OCI-LY3 (cell line): Measurements from ENCODE around the gene CSF3R.

Experiments used
- H2AFZ ChIP-seq: fragments of 200-600, 300-600 bp; shearing (Covaris generic); 2 replicates; pipeline ENCODE4 v1.6.0; 2014; ENCODE audit warnings: antibody characterized with exemption, low read depth, low read length
- H3K27ac ChIP-seq: fragments of 200-600, 300-600 bp; sonication (generic); 2 replicates; pipeline ENCODE4 v1.5.1; 2014; ENCODE audit warnings: mild to moderate bottlenecking, low read length, moderate library complexity, mixed read lengths
- H3K27me3 ChIP-seq: fragments of 200-600, 300-600 bp; sonication (generic); 2 replicates; pipeline ENCODE4 v1.6.1; 2014; ENCODE audit warnings: low read depth, low read length, mixed read lengths
- H3K36me3 ChIP-seq: fragments of 200-600, 300-600 bp; sonication (generic); replicated peaks from 2 replicates; pipeline ENCODE3; 2014; ENCODE audit warnings: low read depth, low read length, mixed read lengths
- H3K4me1 ChIP-seq: fragments of 300-600, 200-600 bp; sonication (generic); 2 replicates; pipeline ENCODE4 v1.6.1; 2014; ENCODE audit warnings: low read length, mixed read lengths
- H3K4me2 ChIP-seq: fragments of 200-600, 300-600 bp; sonication (generic); 2 replicates; pipeline ENCODE4 v1.6.1; 2014; ENCODE audit warnings: low read length, mixed read lengths
- H3K4me3 ChIP-seq: fragments of 300-600, 200-600 bp; sonication (generic); 2 replicates; pipeline ENCODE4 v1.5.1; 2014; ENCODE audit warnings: antibody characterized with exemption, mild to moderate bottlenecking, low read length, moderate library complexity
- H3K79me2 ChIP-seq: fragments of 300-600, 200-600 bp; shearing (Covaris generic); 2 replicates; pipeline ENCODE4 v1.6.1; 2014; ENCODE audit warnings: mild to moderate bottlenecking, low read length, mixed read lengths
- H3K9ac ChIP-seq: fragments of 300-600, 200-600 bp; shearing (Covaris generic); 2 replicates; pipeline ENCODE4 v1.6.0; 2014; ENCODE audit warnings: mild to moderate bottlenecking, low read length, moderate library complexity
- H3K9me3 ChIP-seq: fragments of 200-600, 300-600 bp; shearing (Covaris generic); 2 replicates; pipeline ENCODE4 v1.6.1; 2014; ENCODE audit warnings: low read length, mixed read lengths; ENCODE audit not compliant: insufficient read depth
- H4K20me1 ChIP-seq: fragments of 200-600, 300-600 bp; sonication (generic); 2 replicates; pipeline ENCODE4 v1.6.1; 2016; ENCODE audit warnings: low read length, mixed read lengths; ENCODE audit not compliant: insufficient read depth
- CTCF ChIP-seq: fragments of 200-600, 300-600 bp; sonication (generic); IDR thresholded peaks from 2 replicates; pipeline ENCODE4 v1.5.1; 2014; ENCODE audit warnings: antibody characterized with exemption, low read length, low read depth
- EZH2phosphoT487 ChIP-seq: fragments of 200-600 bp; shearing (Covaris generic); IDR thresholded peaks from 2 replicates; pipeline ENCODE4 v1.6.1; 2018; ENCODE audit warnings: antibody characterized with exemption, mixed run types, low read depth

Gene CSF3R

GRCh38 chr1:36529769-36530260, 47.1 kb upstream of the CSF3R start:
- no peaks in the 10 kb centered on the region for H4K20me1 ChIP-seq
- TF ChIP-seq EZH2phosphoT487, result no peak
- no peak for TF ChIP-seq CTCF
- no peaks in the 10 kb centered on the region for H3K4me1 ChIP-seq
- no peaks in the 10 kb centered on the region for H3K36me3 ChIP-seq
- H3K4me2 ChIP-seq, result no peak overlapping the region
- no peak overlapping the region for H2AFZ ChIP-seq
- no peaks in the 10 kb centered on the region for H3K79me2 ChIP-seq
- H3K4me3 ChIP-seq, result no peak overlapping the region
- no peaks in the 10 kb centered on the region; the same call in 1 of the 2 replicates for H3K27me3 ChIP-seq
- no peaks in the 10 kb centered on the region for H3K9me3 ChIP-seq
- no peak overlapping the region for H3K27ac ChIP-seq
- no peak overlapping the region for H3K9ac ChIP-seq

GRCh38 chr1:36528361-36529349, 45.9 kb upstream of the CSF3R start:
- H3K9me3 ChIP-seq, result no peaks in the 10 kb centered on the region
- H3K27me3 ChIP-seq, result no peaks in the 10 kb centered on the region; the same call in 1 of the 2 replicates
- no peaks in the 10 kb centered on the region for H3K4me1 ChIP-seq
- H3K27ac ChIP-seq, result no peak overlapping the region
- H3K36me3 ChIP-seq, result no peaks in the 10 kb centered on the region
- no peak overlapping the region for H3K4me2 ChIP-seq
- no peak overlapping the region for H3K4me3 ChIP-seq
- TF ChIP-seq EZH2phosphoT487 (no peak), CTCF (no peak; the same call in 1 of the 2 replicates)
- H2AFZ ChIP-seq, result no peak overlapping the region
- H3K79me2 ChIP-seq, result no peaks in the 10 kb centered on the region
- H3K9ac ChIP-seq, result no peak overlapping the region
- no peaks in the 10 kb centered on the region for H4K20me1 ChIP-seq

- Histone ChIP-seq H3K4me3 (no peak overlapping the region), H3K79me2 (no peaks in the 10 kb centered on the region), H3K36me3 (no peaks in the 10 kb centered on the region), H3K4me1 (no peaks in the 10 kb centered on the region), H3K27me3 (no peaks in the 10 kb centered on the region), H4K20me1 (no peaks in the 10 kb centered on the region), H3K9ac (no peak overlapping the region), H2AFZ (no peak overlapping the region), H3K9me3 (no peaks in the 10 kb centered on the region), H3K27ac (no peak overlapping the region), H3K4me2 (no peak overlapping the region)
- no peak for TF ChIP-seq CTCF
- TF ChIP-seq EZH2phosphoT487, result no peak
These were observed 42.5 kb upstream of the CSF3R start for GRCh38 chr1:36525166-36525565.

GRCh38 chr1:36524359-36525062, 41.8 kb upstream of the CSF3R start:
- TF ChIP-seq EZH2phosphoT487 (no peak), CTCF (no peak)
- H3K9ac ChIP-seq, result no peak overlapping the region
- no peaks in the 10 kb centered on the region for H3K36me3 ChIP-seq
- no peaks in the 10 kb centered on the region for H3K27me3 ChIP-seq
- H3K4me3 ChIP-seq, result no peak overlapping the region
- no peaks in the 10 kb centered on the region for H4K20me1 ChIP-seq
- H2AFZ ChIP-seq, result no peak overlapping the region
- H3K4me2 ChIP-seq, result no peak overlapping the region
- no peaks in the 10 kb centered on the region for H3K79me2 ChIP-seq
- H3K9me3 ChIP-seq, result no peaks in the 10 kb centered on the region
- no peaks in the 10 kb centered on the region for H3K4me1 ChIP-seq
- no peak overlapping the region for H3K27ac ChIP-seq
